NCI-H748 (cell line): Measurements from ENCODE around the gene DLGAP4.

Experiments
- DNase-seq: peaks from one replicate; lab custom pipeline; 2025; ENCODE audit not compliant: unreplicated experiment; lab: John Stamatoyannopoulos, UW

The DLGAP4 gene

GRCh38 chr20:36320898-36321695 is 15.0 kb downstream of the DLGAP4 start:
- no peak for DNase-seq

DNA sequence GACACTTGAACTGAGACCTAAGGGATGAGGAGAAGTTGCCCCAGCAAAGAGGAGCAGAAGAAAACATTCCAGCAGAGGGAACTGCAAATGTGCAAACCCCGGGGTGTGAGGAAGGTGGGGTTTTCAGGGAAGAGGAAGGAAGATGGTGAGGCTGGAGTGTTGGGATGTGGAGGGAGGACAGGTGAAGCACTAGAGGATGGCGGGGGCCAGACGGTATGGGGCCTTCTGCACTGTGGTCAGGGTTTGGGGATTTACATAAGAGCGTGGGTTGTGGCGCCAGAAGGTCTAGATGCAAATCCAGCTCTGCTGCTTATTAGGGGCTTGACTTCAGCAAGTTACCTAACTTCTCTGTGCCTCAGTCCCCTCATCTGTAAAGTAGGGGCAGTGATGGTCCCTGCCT is 16.0 kb downstream of the DLGAP4 start:
- DNase-seq: no peak

GRCh38 chr20:36330091-36330490 is 24.0 kb downstream of the DLGAP4 start:
- no peak for DNase-seq

- DNase-seq: no peak
Observed at GRCh38 chr20:36331209-36331608, 25.1 kb downstream of the DLGAP4 start.

DNA sequence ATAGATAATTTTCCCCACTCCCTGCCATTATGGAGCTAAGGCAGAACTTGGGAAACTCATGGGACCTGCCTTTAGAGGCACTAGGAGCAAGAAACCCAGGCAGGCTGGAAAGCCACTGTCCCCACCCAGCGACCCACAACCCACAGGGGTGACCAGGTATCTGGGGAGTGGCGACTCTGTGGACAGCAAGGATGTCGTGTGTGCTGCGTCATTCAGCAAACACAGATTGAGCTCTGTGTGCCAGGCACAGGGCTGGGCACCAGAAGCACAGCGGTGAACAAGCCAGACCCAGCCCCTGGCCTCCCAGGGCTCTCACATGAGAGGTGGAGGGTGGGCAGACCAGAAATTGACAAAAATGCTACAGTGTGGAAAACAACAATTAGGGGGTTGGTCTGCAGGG is 27.7 kb downstream of the DLGAP4 start:
- DNase-seq: no peak

- DNase-seq: no peak
Observed at GRCh38 chr20:36334281-36335205, 28.4 kb downstream of the DLGAP4 start.

DNA sequence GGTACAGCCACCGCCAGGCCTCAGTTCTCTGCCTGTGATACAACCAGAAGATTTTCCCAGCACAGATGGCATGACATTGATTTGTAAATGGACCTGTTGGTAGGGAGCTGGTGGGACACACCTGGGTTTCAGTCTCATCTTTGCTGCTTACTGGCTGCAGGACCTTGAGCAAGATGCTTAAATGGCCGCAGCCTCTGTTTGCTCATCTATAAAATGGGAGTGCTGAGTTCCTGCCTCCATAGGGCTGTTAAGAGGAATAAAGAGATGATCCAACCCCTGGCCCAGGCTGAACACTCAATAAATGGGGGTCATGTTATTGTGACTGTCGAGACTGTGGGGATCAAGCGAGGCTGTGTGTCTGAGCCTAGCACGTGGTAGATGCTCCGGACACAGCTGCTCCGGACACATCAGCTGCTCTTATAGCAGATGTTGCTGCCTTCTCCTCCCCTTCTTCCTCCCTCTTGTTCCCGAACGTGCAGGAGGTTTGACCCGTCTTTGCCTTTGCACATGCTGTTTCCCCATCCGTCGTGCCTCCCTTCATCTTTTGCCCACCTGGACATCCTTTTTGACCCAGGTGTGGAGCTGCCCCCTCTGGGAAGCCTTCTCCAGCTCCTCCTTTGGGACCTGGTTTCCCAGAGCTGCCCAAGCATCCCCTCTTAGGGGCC is 29.2 kb downstream of the DLGAP4 start:
- DNase-seq: no peak

DNA sequence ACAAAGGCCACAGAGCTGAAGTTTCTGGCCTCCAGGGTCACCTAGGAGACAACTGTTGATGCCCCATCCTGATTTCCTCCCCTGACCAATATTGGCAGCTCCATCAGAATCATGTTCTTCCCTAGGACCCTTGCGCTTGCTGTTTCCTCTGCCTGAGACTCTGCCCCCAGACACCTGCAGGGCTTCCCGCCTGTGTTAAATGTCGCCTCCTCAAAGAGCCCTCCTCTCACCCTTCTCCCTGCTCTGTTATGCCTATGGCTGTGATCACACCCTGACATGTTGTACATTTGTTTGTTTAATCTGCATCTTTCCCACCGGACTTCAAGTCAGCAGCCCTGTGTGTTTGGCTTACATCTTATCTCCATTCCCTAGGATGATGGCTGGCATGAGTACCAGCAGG is 30.1 kb downstream of the DLGAP4 start:
- DNase-seq: no peak

DNA sequence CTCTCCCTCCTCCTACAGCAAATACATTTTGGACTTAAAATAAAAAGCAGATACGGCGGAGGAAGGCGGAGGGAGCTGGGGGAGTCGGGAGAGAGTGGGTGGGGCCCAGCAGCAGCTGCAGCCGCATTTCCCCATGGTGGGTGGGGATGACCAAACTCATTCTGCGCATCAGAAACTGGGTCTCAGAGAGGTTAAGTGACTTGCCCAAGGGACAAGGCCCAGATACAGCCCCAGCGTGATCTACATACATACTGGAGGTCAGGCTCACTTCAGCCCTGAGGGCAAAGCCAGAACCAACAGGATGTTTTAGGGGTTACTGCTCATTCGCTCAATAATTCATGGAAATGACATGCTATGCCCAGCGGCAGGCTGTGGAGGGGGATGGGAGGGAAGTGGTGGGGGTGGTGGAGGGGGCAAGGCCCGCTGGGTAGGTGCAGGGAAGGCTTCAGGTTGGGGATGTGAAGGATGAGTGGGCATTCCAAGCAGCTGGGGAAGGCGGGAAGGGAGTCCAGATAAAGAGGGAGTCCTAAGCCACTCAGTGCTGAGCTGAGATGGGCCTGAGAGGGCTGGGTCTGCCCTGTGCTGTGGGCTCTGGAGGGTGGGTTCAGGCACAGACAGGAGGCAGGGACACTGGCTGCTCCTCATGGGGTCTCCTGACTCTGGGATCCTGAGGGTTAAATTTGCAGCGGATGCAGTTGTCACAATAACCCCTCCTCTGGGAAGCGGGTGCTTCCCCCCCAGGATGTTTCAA is 31.0 kb downstream of the DLGAP4 start:
- DNase-seq: no peak

GRCh38 chr20:36337886-36338285 is 31.7 kb downstream of the DLGAP4 start:
- DNase-seq: no peak

- DNase-seq: no peak
Observed at GRCh38 chr20:36339646-36340592, 33.8 kb downstream of the DLGAP4 start.

GRCh38 chr20:36340593-36340990 is 34.5 kb downstream of the DLGAP4 start:
- DNase-seq: no peak

DNA sequence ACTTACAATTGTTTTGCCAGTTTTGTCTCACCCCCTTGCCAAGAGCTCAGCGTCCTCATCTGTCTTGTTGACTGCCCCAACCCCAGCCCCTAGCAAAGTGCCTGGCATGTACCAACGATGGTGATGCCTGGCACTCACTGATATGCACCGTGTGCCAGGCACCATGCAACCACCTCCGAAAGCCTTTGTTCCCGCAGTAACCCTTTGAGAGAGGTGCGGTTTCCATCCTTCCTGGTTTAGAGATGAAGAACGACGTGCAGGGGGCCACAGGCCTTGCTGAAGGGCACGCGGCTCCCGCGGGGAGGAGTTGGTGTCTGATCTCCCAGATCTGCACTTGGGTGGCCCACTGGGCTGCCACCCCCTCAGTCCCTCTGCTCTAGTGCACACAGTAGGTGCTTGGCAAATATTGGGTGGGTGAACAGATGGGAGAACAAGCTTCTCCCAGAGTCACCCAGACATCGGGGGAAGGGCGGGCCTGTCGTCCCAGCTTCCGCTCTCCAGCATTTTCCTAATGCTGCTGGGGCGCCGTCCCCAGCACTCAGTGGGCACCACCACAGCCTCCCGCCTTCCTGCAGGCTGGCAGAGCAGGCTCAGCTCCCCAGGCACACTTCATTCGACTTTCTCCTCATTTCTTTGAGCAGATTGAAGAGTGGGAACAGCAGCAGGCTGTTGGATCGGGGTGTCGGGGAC is 35.3 kb downstream of the DLGAP4 start:
- DNase-seq: no peak

GRCh38 chr20:36342331-36343120 is 36.4 kb downstream of the DLGAP4 start:
- no peak for DNase-seq

DNA sequence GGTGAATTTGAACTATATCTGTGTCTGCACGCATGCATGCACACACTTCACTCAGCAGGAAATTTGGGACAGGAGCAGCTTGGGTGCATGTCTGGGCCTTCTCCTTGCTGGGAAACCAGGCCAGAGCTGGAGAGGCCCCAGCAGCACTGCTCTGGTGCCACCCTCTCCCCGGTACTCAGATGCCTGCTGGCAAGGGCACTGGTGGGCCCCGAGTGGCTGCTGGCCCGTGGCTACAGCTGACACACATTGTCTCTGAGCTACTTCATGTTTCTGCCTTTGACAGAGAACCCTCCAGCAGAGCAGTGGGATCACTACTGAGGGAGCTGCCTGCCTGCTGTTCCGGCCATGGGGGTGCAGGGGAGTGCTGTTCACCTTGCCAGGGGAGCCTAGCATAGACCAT is 37.5 kb downstream of the DLGAP4 start:
- no peak for DNase-seq

DNA sequence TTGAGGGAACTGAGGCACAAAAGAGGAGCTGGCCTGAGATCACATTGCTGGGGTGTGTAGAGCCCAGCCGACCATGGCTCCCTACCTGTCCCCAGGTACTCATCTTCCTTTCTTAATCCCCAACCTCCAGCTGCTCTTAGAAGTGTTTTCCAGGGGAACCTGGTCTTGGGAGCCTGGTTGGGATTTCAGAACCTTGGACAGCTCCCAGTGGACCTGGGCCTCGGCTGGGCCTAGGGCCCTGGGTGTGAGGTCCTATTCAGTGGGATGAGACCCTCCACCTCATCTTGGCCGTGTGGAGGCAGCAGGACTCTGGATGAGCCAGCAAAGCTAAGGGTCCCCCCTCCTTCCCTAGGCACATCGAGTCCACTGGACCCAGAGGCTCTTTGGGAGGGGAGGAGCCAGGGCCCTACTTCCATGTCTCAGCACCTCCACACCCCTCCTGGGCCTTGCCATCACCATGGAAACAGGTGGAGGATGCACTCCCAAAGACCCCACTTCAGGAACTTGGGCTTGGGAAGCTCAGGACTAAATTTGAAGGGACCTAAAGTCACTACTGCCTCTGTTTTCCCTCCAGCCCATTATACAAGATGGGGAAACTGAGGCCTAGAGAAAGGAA is 38.5 kb downstream of the DLGAP4 start:
- DNase-seq: no peak

GRCh38 chr20:36346256-36346655 is 40.1 kb downstream of the DLGAP4 start:
- no peak for DNase-seq
